Anterior cingulate cortex (tissue), 58 donors: ENCODE data around the gene PPP2R2B.
A peak's percentile ranks its signal among the peaks of the same experiment; 100 is the strongest.
"Not testable (repeated sequence)": the region's sequence is repeated elsewhere in the genome, so short reads cannot be mapped to it uniquely, and the experiment has no call there.

Source experiments
- DNase-seq, 58 donors: peaks; one replicate each; lab custom pipeline; 2025; lab: John Stamatoyannopoulos, UW

The PPP2R2B gene

DNA sequence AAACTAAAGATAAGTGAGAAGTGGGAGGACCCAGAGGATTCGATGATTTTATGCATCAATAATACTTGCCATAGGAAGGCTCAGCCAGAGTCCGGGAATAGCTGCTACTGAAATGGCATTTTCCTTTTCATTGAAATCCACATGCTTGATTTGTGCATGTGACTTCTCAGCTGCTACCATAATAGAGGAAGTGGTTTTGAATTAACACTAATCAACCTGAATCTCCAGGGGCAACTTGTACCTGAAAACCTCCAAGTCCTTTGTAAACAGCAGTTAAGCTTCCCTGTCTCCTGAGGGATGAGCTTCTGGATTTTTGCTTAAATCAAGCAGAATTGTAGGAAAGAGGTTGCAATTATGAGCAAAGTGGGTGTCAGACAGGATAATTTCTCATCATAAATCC lies 124.9 kb downstream of the PPP2R2B start:
- no peak for DNase-seq

DNA sequence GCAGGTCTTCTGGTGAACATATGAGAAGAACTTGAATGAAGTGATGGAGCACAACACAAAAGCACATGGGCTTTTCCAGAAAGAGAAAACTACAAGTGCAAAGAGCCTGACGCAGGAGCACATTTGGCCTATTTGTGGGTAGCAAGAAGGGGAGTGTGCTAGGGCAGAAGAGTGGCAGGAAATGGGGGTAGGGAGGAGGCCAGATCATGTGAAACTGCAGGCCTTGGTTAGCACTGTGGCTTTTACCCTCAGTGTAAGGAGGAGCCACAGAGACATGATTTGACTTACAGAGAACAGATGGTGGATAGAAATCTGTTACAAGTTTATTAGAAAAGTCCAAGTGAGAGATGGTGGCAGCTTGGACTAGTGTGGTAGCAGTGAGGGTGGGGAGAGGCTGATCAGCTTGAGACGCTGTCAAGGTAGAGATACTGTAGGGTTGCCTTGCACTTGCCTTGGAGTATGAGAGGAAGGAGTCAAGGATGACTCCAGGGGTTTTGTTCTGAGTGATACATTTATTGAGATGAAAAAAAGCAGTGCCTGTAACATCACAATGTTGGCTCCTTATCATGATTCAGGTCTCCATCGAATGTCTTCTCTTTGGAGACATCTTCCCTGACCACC lies 126.7 kb downstream of the PPP2R2B start:
- no peak for DNase-seq

DNA sequence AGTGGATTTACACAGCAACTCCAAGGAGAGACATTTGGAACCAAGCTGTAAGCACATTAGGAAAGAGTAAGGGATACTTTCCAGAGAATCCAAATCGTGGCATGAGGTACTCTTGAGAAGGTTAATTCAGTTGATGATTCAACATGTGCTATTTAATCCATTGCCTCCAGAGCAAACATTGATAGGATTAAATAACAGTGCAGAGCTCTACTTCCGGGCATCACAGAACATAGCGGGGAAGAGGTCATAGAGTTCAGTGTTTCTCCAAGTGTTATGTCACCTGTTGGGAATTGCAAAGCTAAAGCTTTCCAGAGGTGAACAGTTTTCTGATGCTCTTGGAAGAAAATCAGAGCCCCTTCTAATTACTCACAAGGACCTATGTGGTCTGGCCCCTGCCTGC lies 127.5 kb downstream of the PPP2R2B start:
- no peak for DNase-seq

DNA sequence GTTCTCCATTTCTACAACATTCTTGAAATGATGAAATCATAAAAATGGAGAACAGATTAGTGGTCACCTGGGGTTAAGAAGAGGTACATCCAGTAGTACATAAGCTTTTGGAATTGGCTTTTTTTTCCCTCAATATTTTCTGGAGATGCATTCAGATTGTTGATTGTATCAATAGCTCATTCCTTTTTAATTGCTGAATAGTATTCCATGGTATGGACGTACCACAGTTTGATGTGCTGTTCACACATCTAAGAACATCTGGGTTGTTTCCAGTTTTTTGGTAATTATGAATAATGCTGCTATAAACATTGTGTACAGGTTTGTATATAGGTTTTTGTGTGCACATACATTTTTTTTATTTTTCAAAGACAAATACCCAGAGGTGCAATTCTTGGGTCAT lies 130.0 kb downstream of the PPP2R2B start:
- DNase-seq = no peak

DNA sequence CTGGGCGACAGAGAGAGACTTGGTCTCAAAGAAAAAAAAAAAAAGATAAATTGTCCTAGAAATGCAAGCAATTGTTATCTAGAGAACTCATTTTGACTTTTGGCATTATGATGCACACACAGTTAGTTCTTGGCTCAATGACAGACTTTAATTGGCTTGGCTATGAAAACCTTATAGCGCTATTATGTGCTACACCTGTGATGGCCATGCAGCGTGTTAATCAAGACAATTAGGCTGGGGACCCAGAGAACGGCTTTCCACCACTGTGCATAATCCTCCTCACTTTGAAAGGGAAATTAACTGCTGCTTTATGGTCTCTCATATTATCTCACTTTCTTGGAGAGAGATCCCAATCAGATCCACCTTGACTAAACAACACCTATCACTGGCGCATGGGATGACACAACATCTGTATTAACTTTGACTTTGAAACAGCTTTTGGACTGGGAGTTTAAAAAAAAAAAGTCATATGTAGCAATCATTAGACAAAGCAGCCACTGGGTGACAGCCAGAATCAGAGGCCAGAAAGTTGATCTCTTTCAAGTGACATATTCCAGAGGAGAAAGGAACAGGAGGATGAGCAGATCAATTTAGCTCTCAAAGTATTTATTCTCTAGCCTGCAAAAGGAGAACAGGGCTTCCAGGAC lies 132.5 kb downstream of the PPP2R2B start:
- no peak for DNase-seq

DNA sequence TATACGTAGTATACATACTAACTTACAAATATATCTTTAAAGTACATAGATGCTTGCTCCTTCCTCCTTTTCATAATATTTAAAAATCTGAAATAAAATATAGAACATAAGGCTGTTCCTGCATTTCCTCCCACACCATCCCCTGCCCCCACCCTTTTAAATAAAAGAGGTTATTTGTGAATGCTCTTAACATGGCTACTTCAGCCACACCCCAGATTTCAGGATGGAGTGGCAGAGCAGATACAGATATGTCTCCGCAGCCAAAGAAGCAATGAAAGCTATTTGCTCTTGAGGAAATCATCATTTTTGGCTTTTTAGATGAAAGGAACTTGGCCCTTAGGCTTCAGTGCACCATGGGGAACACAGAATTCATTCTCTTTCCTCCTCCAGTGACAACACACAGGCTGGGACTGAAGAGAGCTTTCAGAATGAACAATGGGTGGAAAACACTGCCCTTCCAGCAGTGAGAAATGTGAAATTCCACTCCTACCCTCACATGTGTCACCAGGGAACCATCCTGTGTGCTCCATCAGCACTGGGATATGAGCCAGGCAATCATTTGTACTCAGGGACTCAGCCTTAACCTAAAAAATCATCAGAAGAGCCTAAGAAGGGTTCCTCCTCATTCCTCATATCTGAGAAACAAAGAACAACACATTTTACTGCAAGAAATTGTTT lies 134.3 kb downstream of the PPP2R2B start:
- peak in 36 of 58 donors; percentile 2 to 76 (median 38) for DNase-seq

DNA sequence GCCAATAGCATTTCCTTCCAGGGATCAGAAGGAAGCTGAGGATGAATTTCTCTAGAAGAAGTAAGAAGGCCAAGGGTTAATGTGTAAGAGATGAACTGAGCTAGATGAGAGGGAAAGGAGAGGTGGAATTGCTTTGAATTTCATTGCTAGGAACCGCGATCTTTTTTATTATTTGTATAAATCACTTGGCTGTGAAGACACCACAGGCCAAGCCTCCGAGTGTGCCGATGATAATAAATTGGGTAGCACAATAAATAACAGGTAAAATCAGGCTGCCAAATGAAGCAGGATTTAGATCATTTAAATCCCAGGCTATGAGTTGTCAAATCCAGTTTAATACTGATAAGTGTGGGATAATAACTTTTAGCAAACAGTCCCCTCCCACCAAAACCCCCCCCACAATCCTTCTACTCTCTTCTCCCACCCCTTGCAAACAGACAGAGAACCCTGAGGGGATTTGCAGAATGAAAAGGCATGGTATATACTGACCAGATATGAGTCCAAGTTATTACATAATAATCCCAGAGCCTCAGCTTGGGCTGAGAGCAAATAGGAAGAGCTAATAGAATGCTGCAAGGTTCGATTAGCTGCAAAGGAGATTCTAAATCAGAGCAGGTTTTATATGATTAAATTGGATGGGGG lies 143.5 kb downstream of the PPP2R2B start:
- no peak for DNase-seq

DNA sequence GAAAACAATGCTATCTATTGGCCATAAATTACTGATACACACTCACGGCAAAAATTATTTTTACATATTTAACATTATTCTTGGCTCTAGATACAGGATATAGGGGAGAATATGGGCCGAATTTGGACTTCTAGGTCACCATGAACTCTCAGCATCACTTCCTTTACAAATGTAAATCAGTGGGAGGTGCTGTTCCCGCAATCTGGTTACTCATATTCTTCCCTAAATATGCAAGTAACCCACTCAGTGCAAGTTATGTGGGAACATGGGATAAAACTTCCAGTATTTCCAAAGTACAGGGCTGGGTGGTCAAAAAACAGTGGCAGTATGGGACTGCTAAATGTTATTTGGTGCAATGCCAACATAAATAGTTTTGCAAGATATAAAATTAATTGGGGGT lies 145.6 kb downstream of the PPP2R2B start:
- no peak for DNase-seq

DNA sequence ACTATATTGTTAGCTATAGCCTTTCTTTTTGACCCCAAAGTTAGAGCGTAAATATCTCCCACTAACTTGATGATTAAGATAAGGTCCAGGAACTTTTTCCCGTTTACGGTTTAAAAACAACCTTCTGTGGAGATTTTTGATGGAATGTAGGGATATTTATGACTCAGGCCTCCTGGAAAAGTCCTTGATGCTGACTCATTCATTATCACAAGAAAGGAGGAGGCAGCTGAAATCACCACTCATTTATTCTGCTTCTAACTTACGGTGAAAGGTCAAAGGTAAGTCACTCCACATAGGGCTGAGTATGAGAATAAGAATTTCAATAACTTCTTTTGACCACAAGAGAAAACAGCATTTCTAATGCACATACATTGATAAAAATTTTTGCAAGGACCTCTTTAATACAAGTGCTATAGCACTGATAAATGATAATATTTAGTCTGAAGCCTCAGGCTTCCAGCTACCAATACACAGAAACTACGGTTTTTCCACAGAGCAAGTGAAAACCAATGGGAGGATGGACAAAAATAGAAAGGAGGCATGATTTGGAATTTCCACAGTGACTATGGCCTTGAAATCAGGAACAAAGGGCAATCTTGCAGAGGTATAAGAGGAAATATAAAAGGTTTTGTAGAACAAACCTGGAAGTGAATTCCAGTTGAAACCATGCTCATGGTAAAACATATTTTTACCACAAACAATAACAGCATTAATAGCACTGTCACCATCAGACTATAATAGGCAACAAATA lies 146.5 kb downstream of the PPP2R2B start:
- no peak for DNase-seq

DNA sequence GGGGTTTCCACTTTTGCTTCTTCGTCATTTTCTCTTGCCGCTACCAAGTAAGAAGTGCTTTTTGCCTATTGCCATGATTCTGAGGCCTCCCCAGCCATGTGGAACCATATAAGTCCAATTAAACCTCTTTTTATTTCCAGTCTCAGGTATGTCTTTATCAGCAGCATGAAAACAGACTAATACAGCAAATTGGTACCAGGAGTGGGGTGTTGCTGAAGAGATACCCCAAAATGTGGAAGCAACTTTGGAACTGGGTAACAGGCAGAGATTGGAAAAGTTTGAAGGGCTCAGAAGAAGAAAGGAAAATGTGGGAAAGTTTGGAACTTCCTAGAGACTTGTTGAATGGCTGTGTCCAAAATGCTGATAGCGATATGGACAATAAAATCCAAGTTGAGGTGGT lies 149.8 kb downstream of the PPP2R2B start:
- DNase-seq = not testable (repeated sequence)

DNA sequence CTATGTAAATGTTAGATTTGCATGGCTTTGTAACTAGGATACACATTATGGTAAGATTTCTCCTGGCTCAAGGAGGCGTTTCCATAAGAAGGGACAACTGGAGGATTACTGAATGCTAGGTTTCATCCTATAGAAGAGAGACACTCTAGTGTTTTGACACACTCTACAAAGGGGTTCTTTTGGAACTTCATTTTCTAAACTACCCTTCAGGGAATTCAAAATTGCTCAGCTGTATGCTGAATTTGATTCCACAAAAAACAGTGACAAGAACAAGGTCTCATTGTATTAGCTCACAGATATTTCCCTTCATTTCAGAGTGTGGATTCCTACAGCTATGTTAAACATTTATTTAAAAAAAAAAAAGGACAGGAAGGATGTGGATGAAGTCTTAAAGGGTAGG lies 151.7 kb downstream of the PPP2R2B start:
- DNase-seq = no peak

DNA sequence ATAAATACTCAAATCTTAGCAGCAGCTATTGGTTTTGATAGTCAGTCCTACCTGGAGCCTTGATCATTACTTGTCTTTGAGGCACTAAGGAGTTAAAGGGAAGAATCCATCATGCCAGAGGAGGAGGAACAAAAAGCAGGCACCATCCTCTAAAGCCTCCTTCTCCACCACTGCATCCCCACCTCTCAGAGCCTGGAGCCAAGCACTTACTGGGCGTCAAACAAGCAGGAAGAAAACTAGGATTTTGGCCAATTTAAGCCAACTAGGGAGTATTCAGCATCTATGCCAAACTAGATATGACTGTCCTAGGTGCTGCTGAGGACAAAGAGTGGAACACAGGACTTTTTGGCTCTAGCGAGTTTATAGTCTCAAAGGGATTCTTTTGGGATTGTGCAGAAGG lies 152.5 kb downstream of the PPP2R2B start:
- no peak for DNase-seq

DNA sequence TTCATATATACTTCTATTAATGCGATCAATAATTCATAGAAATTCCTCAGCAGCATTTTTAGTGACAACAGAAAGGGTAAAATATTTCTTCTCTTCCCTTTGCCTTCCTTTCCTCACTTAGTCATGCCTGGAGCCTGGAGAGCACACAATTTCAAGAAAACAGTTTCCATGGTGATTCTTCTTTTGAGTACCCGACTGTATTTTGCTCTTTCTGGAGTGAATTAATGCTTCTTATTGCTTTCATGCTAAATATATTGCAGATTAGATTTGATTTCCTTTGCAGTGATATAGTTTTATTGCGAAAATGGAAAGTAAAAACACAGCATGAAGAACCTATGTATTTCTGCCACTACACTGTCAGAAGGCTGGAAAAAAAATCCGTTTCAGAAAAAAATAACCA lies 153.5 kb downstream of the PPP2R2B start:
- no peak for DNase-seq

DNA sequence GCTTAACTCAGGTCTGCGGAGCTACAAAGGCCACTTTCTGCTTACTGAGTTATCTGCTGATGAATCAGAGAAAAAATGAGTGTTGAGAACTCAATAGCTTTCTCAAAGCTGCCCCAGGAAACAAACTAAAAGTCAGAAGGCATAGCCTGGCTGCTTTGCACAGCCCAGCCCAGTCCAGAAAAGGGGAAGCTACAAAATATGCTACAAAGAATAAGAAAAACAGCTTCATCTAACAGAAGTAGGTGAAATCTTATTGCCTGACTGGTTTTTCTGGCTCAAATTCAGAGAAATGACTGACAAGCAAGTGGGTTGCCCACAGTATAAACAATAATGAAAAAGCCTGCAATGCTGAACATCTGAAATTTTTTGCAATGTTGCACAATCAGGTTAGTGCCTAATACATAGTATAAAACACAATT lies 156.2 kb downstream of the PPP2R2B start:
- no peak for DNase-seq

DNA sequence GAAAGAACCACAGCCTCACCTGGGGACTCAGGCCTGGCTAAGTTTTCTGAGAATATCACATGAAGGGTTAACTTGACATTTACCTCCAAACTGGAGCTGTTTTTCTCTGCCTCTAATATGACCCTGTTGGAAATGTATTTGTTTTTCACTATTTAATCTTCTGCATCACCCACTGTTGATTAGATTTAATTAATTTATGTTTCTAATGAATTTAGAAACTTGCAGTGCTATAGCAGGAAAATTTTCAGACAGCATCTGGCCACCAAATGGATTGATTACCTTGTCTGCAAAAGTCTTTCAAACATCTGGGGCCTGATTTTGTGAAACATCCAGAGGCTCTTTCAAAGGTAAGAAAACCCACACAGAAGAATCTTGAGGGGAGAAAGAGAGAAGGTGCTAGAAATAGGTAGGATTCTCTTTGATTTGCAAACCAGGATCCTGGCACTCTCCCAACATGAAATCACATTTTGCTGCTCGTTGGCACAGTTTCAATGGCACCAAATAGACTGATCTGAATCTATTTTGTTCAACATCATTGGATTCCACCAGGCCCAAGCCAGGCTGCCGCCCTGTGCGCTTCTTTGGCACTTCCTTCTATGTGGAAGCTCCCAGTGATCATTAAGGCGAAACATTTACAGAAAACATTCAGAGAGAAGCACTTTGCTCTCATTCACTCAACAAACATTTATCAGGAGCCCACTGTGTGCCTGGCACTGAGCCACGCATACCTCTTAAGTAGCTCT lies 157.3 kb downstream of the PPP2R2B start:
- DNase-seq = no peak

DNA sequence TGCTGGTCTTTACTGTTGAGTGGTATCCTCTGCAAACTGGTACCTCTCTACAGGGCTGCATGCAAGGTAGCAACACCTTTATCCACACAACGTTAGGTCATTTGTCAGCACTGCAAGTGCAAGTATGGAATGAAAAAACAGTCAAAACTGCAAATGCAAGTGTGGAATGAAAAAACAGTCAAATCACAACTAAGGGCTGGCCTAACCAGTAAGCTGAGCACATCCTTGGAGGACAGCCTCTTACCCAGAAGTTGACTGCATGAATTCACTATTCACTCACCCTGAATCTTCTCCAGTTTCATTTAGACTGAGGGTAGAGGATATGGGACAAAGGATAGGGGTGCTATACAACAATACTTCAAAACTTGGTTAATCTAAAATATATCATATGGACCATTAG lies 158.4 kb downstream of the PPP2R2B start:
- no peak for DNase-seq

DNA sequence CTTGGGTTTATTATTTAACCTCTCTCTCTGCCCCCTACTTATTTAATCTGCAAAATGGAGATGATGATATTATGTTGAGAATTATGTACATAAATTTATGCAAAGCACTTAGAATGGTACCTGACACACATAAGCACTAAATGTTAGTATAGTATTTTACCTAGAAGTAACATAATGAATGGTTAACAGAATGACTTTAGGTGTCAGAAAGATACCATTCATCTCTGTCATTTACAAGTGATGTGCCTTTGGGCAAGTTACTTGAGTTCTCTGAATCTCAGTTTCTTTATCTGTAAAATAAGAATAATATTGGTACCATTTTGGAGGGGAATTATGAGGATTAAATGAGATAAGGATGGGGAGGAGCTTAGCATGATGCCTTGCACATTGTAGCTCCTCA lies 159.4 kb downstream of the PPP2R2B start:
- no peak for DNase-seq

DNA sequence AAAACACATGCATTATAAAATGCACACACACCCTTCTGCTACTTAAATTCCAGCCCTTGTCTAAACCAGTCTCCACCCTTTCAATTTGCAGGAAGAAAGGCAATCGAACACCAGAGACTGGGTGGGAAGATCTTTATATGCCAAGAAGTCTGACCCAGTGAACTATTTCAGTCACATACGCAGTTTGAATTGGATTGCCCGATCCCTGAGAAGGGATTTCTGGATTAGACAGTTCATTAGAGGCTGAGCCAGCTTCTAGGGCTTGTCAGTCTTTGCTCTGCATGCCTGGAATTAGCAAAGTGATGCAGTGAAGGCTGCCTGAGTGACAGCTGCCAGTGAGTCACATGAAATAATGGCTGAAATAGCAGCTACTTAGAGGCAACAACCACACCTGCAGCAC lies 159.9 kb downstream of the PPP2R2B start:
- no peak for DNase-seq

DNA sequence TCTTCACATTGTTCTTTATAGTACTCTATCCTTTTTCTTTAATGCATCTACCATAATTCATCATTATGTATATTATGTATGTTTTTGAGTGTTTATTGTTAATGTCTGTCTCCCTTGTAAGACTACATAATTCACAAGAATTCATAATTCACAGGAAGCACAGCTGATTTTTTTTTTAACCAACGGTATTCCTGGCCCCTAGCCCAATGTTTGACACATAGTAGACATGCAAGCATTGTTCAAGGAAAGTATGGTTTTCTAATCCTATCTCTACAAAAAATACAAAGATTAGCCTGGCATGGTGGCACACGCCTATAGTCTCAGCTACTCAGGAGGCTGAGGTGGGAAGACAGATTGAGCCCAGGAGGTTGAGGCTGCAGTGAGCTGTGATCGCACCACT lies 160.6 kb downstream of the PPP2R2B start:
- DNase-seq = no peak

DNA sequence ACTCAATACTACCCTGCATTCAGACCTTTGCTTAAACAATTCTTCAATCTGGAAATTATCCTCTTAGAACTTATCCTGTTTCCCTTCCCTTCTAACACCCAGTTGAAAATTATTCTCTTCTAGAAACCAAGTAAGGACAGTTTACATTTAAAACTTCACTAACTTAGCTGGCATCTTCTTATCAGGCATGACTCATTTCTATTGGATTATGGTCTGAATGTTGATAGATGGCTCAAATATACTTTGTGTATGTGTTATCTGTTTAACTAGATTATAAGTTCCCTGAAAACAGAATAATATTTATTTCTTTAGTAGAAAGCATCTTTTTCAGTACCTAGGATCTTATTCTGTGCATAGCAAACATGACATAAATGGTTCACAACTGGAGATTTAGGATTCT lies 161.9 kb downstream of the PPP2R2B start:
- DNase-seq = no peak
